ENCODE data around the gene ZNF595. TPM values are rescaled to one million over a fixed set of nuclear protein-coding genes. Genes with fewer than 3 reads are reported as not detected.
"Not testable (repeated sequence)": the region's sequence is repeated elsewhere in the genome, so short reads cannot be mapped to it uniquely, and the experiment has no call there.

Gene ZNF595
- total RNA-seq, 1 donor from 2014 or later: 10.1 TPM

GRCh38 chr4:113732-114131 lies 60.6 kb downstream of the ZNF595 start:
- Mint-ChIP-seq H3K27ac (no peak overlapping the region), H3K36me3 (peaks cover under 1% of the 10 kb centered on the region), H3K4me3 (no peak overlapping the region), H3K4me1 (no peaks in the 10 kb centered on the region), H3K9me3 (peaks cover 67% of the 10 kb centered on the region), H3K27me3 (ENCODE audit: low read depth) (no peaks in the 10 kb centered on the region)
- DNase-seq (ENCODE audit: low spot score in 2 of 2, unreplicated experiment in 2 of 2): no peak
- TF ChIP-seq CTCF (IDR thresholded peaks at IDR 0.05; ENCODE audit: unreplicated experiment): no peak

DNA sequence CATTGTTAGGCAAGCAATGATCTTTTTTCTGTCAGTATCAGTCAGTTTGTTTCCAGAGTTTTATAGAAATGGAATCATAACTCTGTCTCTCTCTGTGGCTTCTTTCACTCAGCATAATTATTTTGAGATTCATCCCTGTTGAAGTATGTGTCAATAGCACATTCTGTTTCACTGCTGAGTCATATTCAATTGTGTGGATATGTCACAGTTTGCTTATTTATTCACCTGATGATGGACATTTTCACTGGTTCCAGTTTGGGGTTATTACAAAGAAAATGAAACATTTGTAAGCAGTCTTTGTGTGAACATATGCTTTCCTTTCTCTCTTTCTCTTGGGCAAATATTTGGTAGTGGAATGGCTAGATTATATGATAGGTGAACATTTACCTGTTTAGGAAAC lies 61.0 kb downstream of the ZNF595 start:
- DNase-seq (ENCODE audit: low spot score in 2 of 2, unreplicated experiment in 2 of 2): no peak
- H3K9me3 Mint-ChIP-seq: peaks cover 67% of the 10 kb centered on the region
- H3K27me3 Mint-ChIP-seq (ENCODE audit: low read depth): no peaks in the 10 kb centered on the region
- no peak for TF ChIP-seq CTCF (IDR thresholded peaks at IDR 0.05; ENCODE audit: unreplicated experiment)
- no peaks in the 10 kb centered on the region for H3K4me1 Mint-ChIP-seq
- H3K27ac Mint-ChIP-seq: no peak overlapping the region
- H3K4me3 Mint-ChIP-seq: no peak overlapping the region
- no peaks in the 10 kb centered on the region for H3K36me3 Mint-ChIP-seq

- H3K27ac Mint-ChIP-seq: no peak overlapping the region
- H3K4me1 Mint-ChIP-seq: no peaks in the 10 kb centered on the region
- no peaks in the 10 kb centered on the region for H3K27me3 Mint-ChIP-seq (ENCODE audit: low read depth)
- H3K9me3 Mint-ChIP-seq: peaks cover 61% of the 10 kb centered on the region
- no peak overlapping the region for H3K4me3 Mint-ChIP-seq
- DNase-seq (ENCODE audit: low spot score in 2 of 2, unreplicated experiment in 2 of 2): no peak
- no peaks in the 10 kb centered on the region for H3K36me3 Mint-ChIP-seq
- no peak for TF ChIP-seq CTCF (IDR thresholded peaks at IDR 0.05; ENCODE audit: unreplicated experiment)
Measured at GRCh38 chr4:116499-116898, 63.4 kb downstream of the ZNF595 start.

GRCh38 chr4:120616-121015 lies 67.5 kb downstream of the ZNF595 start:
- no peak for TF ChIP-seq CTCF (IDR thresholded peaks at IDR 0.05; ENCODE audit: unreplicated experiment)
- no peak for DNase-seq (ENCODE audit: low spot score in 2 of 2, unreplicated experiment in 2 of 2)
- Mint-ChIP-seq H3K27me3 (ENCODE audit: low read depth) (no peaks in the 10 kb centered on the region), H3K36me3 (peaks cover 2% of the 10 kb centered on the region), H3K4me1 (peaks cover 6% of the 10 kb centered on the region), H3K9me3 (peaks cover 45% of the 10 kb centered on the region), H3K4me3 (no peak overlapping the region), H3K27ac (no peak overlapping the region)

DNA sequence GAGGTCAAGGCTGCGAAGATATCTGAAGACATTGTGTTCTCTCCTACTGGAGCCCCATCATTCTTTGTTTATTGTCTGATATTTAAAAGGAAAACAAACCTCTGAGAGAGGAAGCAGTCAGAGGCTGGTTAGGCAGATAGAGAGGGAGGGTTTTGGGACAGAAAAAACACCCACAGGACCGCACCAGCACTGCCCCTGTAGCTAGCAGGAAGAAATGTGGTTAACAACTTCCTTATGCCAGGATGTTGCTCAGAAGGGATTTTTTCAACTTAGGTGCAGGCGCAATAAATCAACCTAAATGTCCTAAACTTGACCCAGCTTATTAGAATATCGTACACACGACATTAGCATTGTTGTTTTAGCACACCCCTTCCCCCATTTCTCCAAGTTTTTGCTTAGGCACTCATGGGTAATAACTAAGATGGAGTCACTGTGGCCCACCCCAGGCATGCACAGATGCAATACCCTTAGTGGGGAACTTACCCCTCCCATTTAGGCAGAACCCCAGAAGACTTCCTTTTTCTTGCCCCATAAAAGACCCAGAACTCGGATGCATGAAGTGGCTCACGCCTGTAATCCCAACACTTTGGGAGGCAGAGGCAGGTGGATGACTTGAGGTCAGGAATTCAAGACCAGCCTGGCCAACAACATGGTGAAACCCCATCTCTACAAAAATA lies 68.4 kb downstream of the ZNF595 start:
- H3K9me3 Mint-ChIP-seq: peaks cover 41% of the 10 kb centered on the region
- H3K4me3 Mint-ChIP-seq: no peak overlapping the region
- peaks cover 7% of the 10 kb centered on the region for H3K36me3 Mint-ChIP-seq
- no peaks in the 10 kb centered on the region for H3K27me3 Mint-ChIP-seq (ENCODE audit: low read depth)
- H3K27ac Mint-ChIP-seq: no peak overlapping the region
- H3K4me1 Mint-ChIP-seq: peaks cover 11% of the 10 kb centered on the region
- TF ChIP-seq CTCF (IDR thresholded peaks at IDR 0.05; ENCODE audit: unreplicated experiment): no peak
- no peak for DNase-seq (ENCODE audit: low spot score in 2 of 2, unreplicated experiment in 2 of 2)

- H3K4me1 Mint-ChIP-seq: peaks cover 11% of the 10 kb centered on the region
- peak overlapping the region; percentile 100 for H3K4me3 Mint-ChIP-seq
- H3K9me3 Mint-ChIP-seq: peaks cover 26% of the 10 kb centered on the region
- H3K36me3 Mint-ChIP-seq; DNase-seq (ENCODE audit: low spot score in 2 of 2, unreplicated experiment in 2 of 2); H3K27me3 Mint-ChIP-seq (ENCODE audit: low read depth): not testable (repeated sequence)
- H3K27ac Mint-ChIP-seq: peak overlapping the region; percentile 100
Measured at GRCh38 chr4:123922-124274, 70.8 kb downstream of the ZNF595 start.
